MV-4-11 (cell line): ENCODE results near the gene CSAD.

Experiments used
- DNase-seq: peaks from one replicate; lab custom pipeline; 2025; lab: John Stamatoyannopoulos, UW

The CSAD gene

DNA sequence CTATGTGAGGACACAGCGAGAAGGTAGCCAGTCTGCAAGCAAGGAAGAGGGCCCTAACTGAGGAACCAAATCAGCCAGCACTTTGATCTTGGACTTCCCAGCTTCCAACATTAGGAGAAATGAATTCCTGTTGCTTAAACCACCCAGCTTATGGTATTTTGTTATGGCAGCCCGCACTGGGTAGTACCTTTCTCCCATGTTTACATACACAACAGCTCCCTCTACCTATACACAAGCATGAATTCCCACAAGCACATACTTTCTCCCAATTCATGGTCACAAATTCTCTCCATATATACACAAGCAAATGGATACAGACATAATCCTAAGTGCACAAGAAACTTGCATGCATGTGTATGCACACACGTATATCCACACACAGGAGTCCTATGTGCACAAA, 19.0 kb upstream of the CSAD start:
- no peak for DNase-seq

DNA sequence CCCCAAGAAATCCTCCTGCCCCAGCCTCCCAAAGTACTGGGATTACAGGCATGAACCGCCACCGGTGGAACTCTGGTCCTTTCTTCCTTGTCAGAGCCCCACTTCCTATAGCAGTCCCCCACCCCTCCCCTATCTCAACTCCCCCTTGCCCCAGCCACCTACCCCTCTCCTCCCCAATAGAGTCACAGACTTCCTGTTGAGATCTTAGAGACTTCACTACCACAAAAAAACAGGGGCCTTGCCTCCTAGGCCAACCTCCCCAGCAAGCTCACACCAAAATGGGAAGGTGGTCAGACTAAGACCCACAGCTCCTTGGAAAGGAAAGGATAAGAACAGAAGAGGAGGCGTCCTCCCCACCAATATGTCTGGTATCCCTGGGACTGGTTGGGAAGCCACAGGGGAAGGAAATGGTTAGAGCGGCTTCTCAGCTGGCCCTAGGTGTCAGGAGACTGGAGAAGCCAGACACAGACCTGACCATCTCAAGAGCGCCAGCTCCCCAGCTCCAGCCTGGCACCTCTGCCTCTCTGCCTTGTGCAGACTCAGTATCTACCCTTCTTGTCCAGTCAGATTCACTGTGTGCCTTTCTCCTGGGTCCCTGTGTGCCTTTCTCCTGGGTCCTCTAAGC, 17.9 kb upstream of the CSAD start:
- peak; percentile 6 for DNase-seq

DNA sequence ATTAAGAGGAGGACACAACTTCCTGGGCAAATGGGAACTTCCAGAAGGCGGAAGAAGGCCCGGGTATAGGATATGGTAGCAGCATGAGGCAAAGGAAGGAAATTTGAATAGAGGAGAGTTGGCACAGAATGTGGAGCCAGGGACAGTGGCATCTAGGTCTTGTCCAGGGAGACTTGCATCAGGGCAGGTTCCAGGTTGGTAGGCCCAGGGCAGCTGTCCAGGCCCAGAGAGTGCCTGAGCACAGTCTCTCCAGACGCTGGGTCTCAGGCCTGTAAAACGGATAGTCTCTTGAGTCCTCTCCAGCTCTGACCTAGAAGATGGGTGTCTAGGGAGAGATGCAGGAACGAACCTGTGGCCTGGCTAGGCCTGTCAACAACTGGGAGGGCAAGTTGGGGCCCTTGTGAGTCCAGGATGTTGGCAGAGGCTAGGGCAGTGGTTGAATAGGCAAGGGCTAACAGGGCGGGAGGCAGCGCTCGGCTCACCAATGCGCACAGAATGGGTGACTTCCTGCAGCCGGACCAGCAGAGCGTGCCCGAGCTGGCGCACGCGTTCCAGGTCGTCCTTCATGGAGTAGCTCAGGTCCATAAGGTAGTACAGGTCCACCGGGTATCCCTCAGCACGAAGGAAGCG, 16.4 kb upstream of the CSAD start:
- no peak for DNase-seq

DNA sequence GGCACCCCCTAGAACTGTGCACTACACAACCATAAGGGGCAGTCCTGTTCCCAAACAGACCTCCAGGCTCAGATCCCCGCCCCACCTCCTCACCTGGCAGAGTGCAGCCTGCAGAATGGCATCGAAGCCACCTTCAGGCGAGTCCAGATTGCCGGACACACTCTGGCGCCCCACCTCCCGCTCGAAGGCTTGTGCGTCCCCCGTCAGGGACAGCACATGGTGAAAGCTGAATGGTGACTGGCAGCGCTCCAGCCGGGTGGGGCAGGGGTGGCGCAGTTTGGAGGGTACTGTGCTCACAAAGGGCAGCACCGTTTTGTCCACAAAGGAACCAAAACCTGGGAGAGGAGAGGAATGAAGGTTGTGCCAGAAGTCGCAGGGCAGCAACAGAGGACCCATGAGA, 15.8 kb upstream of the CSAD start:
- no peak for DNase-seq

DNA sequence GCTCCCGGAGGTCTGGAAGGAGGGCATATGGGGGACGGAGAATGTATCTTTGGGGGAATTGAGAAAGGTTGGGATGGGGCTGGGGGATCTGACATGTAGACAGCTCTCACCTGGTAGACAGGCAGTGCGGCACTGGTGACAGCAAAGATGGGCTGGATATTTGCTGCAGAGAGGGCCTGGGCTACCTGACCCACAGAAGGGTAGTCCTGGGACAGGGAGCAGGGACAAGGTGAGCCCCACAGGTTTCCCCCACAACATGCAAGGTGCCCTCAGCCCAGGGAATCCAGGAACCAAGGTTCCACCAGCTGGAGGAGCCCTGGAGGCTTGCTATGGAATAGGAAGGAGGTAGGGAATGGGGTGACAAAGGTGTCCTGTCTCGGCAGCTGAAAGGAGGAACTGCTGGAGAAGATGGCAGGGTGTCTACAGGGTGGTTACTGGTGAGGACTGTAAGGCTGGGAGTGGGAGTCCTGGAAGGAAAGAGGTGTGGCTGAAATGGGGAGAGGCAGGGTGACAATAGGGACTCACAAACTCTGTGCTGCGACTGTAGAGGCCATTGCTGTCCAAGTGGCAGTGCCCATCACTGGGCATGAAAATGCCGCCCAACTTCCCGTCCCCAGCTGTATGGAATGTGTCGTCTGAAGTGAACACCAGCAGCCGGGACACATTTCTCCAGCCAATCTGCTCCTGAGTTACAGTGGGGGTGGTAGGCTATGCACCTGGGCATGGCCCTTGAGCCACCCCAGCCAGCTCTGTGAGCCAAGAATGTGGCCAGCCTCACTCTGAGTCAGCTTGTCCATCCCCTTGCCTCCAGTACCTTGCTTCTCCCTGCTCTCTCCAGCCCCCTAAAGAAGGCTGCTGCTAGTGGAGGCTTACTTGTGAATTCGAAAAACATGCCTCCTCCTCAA, 15.0 kb upstream of the CSAD start:
- no peak for DNase-seq

DNA sequence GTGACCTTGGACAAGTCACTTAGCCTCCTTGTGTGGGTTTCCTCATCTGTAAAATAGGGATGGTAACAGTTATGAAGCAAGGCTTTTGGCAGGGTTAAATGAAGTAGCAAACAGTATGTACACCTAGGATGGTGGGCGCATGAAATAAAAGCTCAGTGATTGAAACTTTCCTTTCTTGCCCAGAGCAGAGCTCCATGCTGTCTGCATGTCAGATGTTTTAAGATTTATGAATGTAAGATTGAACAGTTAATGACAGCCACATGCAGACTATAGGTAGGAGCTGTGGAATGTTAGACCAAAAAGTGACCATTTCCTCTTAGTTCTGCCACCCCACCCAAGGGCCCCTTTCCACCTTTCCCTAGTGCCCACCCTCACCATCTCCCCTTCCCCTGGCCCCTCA, 14.2 kb upstream of the CSAD start:
- no peak for DNase-seq

DNA sequence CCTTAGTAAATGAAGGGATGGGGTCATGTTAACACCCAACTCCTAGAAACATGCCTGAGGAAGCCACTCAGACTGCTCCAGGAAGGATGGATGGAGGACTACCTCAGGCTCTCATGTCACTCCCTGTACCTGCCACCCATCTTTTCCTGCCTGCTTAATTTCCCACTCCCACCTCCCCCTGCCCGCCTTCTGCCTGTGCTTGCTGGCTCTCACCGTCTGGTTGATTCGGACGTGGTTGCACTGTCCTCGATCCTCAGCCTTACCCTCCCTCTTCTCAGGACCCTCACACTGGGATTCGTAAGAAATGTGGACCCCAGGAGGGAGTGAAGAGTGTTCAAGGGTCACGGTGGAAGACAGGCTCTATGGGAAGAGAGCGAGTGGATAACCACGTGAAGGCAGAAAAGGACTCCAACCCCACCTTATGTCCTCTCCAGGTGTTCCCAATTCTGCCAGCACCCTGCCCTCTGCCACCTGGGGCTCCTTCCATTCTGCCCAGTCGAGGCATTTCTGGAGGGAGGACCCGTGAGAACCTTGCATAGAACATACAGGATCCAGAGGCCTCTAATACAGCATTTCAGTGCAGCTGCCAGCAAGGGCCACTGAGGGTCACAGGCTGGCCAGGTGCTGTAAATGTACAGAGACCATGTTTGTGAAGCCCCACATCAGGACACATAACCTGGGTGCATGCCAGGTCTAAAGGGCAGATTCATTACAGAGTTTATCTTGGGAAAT, 13.4 kb upstream of the CSAD start:
- no peak for DNase-seq

DNA sequence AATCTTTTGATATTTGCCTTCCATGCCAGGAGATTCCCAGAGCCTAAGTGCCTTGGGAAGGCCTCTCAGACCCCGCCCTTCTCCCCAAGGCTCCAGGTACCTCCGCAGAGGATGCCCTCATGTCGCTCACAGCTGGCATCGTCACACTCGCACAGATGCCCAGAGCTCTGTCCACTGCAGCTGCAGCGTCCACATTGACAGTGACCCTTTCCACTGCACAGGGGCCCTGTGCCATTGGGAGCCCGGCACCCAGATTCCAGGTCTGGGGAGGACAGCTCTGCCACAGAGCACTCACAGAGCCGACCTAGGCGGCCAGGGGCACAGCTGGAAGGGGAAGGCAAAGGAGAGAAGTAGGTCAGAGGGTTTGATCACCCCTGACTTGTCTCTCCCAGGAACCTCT, 12.3 kb upstream of the CSAD start:
- DNase-seq = no peak

DNA sequence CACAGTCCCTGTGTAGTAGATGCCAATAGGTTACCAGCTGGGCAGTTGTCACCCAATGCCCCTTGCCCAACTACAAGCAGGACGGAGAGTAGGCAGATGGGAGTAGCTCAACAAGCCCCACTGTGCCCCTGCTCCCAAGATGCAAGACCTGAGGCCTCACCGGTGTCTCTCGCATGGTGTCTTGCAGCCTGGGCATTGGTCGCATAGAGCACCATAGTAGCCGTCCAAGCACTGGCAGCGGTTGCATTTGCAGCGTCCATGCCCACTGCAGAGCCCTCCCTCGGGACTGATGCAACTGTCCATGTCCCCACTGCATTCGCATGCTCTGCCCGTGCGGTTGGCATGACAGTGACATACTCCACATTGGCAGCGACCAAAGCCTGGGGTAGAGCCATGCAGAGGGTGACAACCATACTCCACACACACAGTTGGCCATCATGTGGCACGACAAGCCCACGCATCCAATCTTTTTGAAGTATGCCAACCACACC, 11.9 kb upstream of the CSAD start:
- DNase-seq = no peak

DNA sequence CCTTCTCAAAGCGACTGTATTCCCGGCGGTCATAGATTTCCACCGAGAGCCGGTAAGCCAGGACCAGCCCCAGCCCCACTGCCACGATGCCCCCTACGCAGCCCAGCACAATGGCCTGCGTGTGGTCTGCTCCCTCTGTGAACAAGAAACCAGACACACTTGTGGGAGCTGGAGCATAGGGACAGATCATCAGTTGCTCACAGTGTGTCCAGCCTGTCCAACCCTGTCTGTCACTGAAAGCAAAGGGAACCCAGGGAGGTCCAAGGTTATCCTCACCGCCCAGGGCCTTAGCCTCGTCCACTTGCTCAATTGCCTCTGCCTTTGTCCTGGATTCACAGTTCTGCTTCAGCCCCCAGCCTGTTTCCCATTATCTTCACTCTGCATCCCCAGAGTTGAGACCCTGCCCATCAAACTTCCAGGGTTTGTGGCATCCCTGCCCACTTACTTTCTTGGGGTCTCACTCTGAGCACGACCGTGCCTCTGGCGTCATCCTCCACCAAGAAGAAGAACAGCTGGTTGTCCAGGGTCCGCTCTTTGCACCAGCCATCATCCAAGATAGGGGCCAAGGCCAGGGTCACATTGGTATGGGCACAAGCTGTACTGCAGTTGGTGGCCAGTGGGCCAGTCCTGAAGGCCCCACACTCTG, 11.3 kb upstream of the CSAD start:
- no peak for DNase-seq

DNA sequence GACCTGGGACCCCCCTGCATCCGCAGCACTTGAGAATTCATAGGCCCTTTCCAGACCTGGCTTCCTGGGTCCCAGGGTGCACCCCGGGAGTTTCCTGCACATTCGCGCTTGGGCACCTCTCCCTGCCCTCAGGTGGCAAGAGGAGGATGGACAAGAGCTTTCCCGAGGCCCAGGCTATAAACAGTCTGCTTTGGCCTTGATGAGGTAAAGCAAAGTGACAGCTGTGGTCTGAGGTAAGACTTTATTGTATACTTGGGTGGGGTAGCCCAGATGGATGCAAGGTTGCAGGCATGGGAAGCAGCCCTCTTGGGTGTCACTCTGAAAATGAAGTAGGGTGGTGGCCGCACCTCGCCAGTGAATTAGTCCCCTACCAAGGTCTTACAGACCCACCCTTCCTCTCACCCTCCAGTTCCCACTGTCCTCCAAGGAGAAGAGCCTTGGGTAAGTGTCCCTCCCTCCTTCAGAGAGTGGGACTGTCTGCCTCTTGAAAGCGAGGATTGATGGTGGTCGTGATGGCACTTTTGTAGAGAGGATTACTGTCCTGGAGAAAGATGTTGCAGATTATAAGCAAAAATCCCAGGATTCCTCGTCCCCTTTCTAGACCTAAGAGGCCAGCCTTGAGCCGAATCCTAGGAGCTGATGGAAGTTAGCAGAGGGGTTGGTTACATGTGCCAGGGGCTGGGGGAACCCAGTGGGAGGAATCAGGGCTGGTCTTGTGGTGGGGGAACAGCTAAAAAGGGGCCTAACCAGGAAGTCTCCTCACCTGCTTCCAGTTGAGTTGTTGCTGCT, 10.6 kb upstream of the CSAD start:
- DNase-seq = no peak

DNA sequence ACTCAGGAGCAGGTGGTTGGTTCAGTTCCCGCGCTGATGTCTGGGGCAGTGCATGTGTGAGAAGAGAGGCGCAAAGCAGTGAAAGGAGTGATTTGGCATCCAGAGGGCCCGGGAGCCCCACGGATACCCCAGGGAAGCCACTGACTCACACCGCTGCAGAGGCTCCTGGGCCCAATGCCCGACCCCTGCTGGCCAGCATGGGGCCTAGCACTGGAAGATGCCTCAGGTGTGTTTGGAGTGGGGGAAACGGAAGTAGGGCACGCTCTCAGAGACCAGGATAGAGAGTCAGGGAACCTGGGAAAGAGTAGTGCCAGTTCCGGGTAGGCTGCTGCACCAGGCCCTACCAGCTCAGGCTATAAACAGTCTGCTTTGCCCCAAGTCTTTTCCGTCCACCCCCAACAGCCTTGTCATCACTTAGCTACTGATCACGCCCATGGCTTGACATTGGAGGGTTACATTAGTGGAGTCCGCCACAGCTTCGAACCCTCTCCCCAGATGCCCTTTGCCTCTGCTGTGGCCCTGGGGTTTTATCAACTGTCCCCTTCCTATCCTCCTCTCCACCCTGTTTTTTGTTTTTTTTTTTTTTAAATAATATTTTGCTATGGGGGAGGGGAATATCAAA, 9.5 kb upstream of the CSAD start:
- no peak for DNase-seq

DNA sequence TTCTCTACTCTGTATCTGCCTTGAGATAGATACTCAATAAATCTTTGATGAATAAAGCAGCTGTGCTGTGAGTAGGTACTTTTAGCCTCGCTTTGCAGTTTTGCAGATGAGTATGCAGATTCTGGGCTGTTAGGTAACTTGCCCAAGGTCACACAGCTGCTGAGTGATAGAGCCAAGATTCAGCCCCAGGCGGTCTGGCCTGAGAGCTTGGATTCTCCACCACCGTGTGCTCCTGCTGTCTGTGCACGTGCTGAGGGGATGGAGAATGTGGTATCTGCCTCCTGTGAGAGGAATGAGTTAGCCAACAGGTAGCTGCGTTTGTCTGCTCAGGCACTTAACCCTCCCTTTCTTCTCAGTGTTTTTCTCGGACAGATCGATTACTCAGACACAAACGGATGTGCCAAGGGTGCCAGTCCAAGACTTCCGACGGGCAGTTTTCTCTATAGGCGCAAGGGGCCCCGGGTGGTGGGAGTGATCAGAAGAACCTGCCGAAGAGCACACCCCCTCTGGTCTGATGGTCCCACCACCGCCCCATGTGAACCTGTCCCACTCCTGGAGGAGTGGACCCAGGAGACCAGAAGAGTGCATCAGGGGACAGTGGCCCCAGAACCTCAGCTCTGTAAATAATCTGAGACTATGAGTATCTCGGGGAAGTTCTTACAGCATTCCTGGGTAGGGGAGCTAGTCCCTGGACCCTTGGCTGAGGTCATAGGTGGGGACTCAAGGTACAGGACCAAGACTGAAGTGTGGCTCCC, 6.6 kb upstream of the CSAD start:
- DNase-seq = no peak

DNA sequence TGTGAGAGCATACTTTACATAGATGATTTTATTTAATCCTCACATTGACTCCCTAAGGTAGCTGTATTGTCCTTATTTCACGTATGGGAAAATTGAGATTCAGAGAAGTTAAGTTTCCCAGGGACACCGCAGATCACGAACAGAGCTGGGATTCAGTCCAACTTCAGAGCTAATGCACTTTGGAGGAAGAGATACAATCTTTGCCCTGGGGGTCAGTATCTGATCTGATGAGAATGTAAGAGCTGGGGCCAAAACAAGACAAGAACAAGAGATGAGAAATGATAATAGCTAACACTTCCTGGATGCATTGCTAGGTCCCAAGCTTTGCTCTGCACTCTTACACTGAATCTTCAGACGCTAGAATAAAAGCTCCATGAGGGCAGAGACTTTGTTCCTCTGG, 6.0 kb upstream of the CSAD start:
- no peak for DNase-seq

DNA sequence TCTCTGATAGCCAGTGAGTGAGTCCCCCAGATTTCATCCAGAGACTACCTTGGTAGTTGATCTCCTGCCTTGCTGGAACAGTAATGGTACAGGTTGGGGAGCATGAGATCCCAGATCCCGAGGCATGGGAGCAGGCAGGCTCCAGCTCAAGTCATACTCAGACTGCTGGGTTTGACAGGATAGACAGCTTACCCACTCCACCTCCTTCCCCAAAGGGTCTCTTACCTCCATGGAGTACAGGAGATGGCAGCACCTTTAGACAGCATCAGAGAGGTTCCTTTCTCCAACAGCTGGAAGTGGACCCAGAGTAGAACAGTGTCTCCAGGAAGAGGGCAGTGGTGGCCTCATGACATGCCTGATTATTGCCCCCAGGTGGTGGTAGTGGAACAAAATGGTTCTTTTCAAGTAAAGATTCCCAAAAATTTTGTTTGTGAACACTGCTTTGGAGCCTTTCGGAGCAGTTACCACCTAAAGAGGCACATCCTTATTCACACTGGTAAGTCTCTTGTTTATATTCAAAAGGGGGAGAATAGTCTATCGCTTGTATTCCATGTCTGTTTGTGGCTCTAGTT, 4.9 kb upstream of the CSAD start:
- DNase-seq = no peak

DNA sequence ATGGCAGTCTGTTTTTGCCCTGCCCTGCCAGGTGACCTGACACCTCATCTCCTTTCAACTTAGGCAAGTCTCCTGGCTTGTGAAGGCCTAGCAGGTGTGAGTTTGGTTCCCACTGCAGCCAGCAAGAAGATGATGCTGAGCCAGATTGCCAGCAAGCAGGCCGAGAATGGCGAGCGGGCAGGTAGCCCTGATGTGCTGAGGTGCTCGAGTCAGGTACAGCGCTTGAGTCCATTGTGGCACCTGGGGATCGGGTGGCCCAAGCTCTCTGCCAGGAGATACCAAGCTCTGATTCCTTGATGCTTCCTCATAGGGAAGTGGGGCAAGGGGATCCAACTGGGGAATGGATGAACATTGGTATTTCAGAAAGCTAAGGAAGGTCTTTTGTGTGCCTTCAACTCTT, 4.1 kb upstream of the CSAD start:
- DNase-seq = no peak

DNA sequence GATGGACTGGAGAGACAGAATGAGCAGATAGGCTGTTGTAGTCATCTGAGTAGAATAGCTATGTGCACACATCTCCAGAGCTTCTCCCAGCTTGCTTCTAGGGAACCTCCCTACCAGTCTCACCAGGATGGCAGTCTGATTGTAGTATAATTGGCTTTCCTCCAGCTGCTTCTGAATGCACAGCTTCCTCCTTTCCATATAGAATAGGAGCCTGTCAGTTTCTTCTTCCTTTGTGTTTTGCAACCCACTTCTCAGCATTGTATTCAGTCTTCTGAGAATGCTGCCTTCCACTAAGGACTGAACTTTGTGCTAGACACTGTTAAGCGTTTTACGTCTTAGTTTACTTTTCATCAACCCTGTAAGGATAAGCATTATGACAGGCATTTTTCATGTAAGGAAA, 2.2 kb upstream of the CSAD start:
- DNase-seq = peak; percentile 95

DNA sequence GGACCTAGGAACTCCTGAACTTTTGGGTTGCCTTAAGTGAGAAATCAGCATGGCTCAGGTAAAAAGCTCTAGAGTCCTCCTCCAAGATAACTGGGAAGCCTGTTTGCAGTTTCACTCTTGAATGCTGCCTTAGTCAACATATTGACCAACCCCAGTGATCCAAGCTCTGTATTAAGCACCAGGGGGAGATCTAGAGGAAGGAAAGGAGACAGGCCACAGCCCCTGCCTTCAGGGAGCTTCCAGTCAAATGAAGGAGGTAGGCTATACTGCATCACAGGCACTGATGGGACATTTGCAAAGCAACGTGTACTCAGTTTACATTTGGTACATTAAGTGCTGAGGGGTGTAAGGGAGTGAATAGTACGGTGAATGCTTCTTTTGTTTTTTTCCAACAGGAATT, 1.2 kb upstream of the CSAD start:
- DNase-seq = no peak

DNA sequence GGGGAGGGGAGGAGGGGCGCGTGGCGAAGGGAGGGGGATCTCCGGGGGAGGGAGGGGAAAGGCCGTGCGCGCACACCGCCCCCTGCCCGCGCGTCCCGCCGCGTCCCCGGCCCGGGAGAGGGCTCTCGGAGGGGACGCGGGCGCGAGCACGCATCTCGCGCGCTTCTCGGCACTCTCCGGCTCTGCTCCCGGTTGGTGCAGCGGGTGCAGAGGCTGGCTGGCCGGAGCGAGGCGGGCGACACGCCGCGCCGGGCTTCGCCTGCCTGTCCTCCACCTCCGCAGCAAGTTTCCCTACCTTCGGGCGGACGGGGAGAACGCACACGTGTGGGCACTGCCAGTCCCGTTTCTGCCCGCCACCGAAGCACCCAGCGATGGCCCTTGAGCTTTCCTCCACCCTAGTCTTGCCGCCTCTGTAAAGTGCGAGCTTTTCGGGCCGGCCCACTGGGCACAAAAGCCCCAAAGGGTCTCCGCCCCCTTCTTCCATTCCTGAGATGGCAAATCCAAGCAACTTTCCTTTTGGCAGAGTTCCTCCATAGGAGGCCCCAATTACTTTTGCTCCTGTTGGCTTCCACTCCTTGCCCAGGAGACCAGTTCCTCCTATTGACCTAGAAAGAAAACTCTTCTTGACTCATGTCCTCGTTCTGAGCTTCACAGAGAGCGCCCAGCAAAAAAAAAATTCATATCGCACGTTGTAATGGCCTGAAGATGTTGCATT, 363 bp upstream of the CSAD start:
- DNase-seq = peak; percentile 23
